NB4 (cell line): ENCODE results near the gene ARHGAP4.

Experiments used
- MYC ChIP-seq: IDR thresholded peaks from 2 replicates; pipeline ENCODE4 v1.6.1; 2011; ENCODE audit warnings: low read depth, low read length
- POLR2A ChIP-seq: IDR thresholded peaks from 2 replicates; pipeline ENCODE4 v1.6.1; 2011; ENCODE audit warnings: mild to moderate bottlenecking; ENCODE audit not compliant: insufficient read length; ENCODE audit errors: extremely low read depth
- TF ChIP-seq, protein P1 (sequence below): IDR thresholded peaks from 2 replicates; pipeline ENCODE4 v1.6.1; 2011; ENCODE audit warnings: low read depth, low read length
- TF ChIP-seq, protein P2 (sequence below): IDR thresholded peaks from one replicate; pipeline ENCODE4 v1.5.1; 2012; ENCODE audit warnings: low read depth, low read length

DNA sequence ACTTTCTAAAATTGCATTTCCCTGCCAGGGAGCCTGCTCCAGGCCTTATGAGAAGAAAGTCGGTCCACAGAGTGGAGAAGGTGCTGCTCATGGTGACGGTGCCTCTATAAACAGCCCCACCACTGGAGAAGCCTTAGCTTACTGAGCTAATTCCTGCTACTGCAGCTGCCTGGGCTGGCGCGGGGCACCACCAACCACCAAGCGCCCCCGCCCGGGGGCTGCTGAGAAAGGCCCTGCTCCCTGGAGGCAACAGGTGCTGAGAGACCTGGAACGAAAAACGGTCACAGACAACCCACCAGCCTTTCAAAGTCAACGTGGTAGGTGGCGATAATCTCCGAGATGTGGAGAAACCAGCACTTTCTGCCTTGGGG is 42.7 kb upstream of the ARHGAP4 start:
- TF ChIP-seq, protein P1, sequence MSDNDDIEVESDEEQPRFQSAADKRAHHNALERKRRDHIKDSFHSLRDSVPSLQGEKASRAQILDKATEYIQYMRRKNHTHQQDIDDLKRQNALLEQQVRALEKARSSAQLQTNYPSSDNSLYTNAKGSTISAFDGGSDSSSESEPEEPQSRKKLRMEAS, result no peak
- TF ChIP-seq, protein P2, sequence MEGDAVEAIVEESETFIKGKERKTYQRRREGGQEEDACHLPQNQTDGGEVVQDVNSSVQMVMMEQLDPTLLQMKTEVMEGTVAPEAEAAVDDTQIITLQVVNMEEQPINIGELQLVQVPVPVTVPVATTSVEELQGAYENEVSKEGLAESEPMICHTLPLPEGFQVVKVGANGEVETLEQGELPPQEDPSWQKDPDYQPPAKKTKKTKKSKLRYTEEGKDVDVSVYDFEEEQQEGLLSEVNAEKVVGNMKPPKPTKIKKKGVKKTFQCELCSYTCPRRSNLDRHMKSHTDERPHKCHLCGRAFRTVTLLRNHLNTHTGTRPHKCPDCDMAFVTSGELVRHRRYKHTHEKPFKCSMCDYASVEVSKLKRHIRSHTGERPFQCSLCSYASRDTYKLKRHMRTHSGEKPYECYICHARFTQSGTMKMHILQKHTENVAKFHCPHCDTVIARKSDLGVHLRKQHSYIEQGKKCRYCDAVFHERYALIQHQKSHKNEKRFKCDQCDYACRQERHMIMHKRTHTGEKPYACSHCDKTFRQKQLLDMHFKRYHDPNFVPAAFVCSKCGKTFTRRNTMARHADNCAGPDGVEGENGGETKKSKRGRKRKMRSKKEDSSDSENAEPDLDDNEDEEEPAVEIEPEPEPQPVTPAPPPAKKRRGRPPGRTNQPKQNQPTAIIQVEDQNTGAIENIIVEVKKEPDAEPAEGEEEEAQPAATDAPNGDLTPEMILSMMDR, result peak; percentile 38
- TF ChIP-seq POLR2A (no peak), MYC (no peak)
